ENCODE data around the gene CPEB2.

DNA sequence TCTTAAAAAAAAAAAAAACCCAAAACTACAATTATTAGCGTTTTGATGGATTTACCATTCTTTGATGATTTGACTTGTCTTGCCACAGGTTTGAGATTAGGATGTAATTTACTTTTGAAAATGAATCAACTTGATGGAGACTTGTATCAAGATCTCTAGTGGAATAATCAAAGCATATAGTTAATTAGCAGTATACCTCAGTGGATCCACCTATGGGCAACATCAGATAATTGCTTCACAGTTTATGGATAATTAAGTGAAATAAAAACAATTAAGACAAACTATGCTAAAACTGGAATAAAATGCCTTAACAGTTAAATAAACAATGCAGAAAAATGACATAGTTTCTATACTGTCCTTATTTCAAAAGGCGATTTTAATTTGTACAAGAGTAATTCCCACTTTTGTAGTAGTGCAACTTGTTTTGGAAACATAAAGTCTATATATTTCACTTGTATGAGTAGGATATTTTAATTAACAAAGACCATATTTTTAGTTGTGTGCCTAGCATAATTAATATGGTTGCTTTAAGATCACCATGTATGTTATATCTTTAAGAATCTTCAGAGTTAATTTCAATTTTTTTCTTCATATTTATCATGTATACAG is 4.2 kb downstream of the CPEB2 start:
- TF ChIP-seq POLR2AphosphoS5 (IDR thresholded peaks at IDR 0.05; ENCODE audit: low read depth, low read length) (no peak), POLR2A (IDR thresholded peaks at IDR 0.05; ENCODE audit: low read depth, low read length) (no peak)

Measured in GM12892 (cell line).